GM18519 (cell line): ENCODE measurements around the gene NEAT1.
A peak's percentile ranks its signal among the peaks of the same experiment; 100 is the strongest.

Source experiments
- ATAC-seq: cut with Tn5 transposase; IDR thresholded peaks from one replicate; pipeline ENCODE4 v1.9.1; 2021; ENCODE audit warnings: mild to moderate bottlenecking, moderate library complexity; ENCODE audit not compliant: unreplicated experiment, low FRiP score

NEAT1 gene

GRCh38 chr11:65422633-65423515 is at the start of gene NEAT1:
Gene NEAT1 (plus strand): TSS chr11:65422798.
- no peak for ATAC-seq

GRCh38 chr11:65373839-65374580 is 48.6 kb upstream of the NEAT1 start:
- no peak for ATAC-seq

- ATAC-seq: no peak
These were observed 47.6 kb upstream of the NEAT1 start for GRCh38 chr11:65375012-65375411.

- ATAC-seq: no peak
These were observed 46.4 kb upstream of the NEAT1 start for GRCh38 chr11:65376138-65376713.

GRCh38 chr11:65377036-65377435 is 45.6 kb upstream of the NEAT1 start:
- ATAC-seq: no peak

GRCh38 chr11:65377777-65378176 is 44.8 kb upstream of the NEAT1 start:
- ATAC-seq: no peak

- ATAC-seq: no peak
These were observed 44.2 kb upstream of the NEAT1 start for GRCh38 chr11:65378208-65378927.

- no peak for ATAC-seq
These were observed 43.5 kb upstream of the NEAT1 start for GRCh38 chr11:65378928-65379638.

GRCh38 chr11:65379698-65380459 is 42.7 kb upstream of the NEAT1 start:
- no peak for ATAC-seq

- no peak for ATAC-seq
These were observed 42.0 kb upstream of the NEAT1 start for GRCh38 chr11:65380460-65381119.

- peak; percentile 2 for ATAC-seq
These were observed 40.9 kb upstream of the NEAT1 start for GRCh38 chr11:65381716-65382032.

GRCh38 chr11:65382033-65382803 is 40.4 kb upstream of the NEAT1 start, which contains the start of gene SLC25A45:
Gene SLC25A45 (minus strand): TSS chr11:65382646. CDS start chr11:65381951, 695 bp downstream.
- peak; percentile 42 for ATAC-seq

- no peak for ATAC-seq
These were observed 39.7 kb upstream of the NEAT1 start for GRCh38 chr11:65382804-65383368.

- ATAC-seq: no peak
These were observed 38.8 kb upstream of the NEAT1 start for GRCh38 chr11:65383778-65384177.

GRCh38 chr11:65384301-65384889 is 38.2 kb upstream of the NEAT1 start:
- no peak for ATAC-seq

- no peak for ATAC-seq
These were observed 36.1 kb upstream of the NEAT1 start, which contains the start of gene FRMD8 for GRCh38 chr11:65386307-65387140. Gene FRMD8 (plus strand): TSS chr11:65386637. CDS start chr11:65387037, 400 bp downstream.
